G401.6 (cell line): ENCODE results near the gene DGKH.

Experiments used
- FAIRE-seq: peaks from 2 replicates; lab custom pipeline; 2012; peaks lifted over from hg19 to GRCh38; lab: Jason Lieb, UNC

DGKH gene

GRCh38 chr13:42283574-42283973, 235.1 kb downstream of the DGKH start:
- FAIRE-seq: no peak

GRCh38 chr13:42284068-42284467, 235.6 kb downstream of the DGKH start:
- FAIRE-seq: no peak
